Measurements from ENCODE around the gene HAPLN3.

Gene HAPLN3

GRCh38 chr15:88891540-88892254, 3.6 kb downstream of the HAPLN3 start:
- DNase-seq = no peak

GRCh38 chr15:88890495-88890894, 4.8 kb downstream of the HAPLN3 start:
- DNase-seq = no peak

- no peak for DNase-seq
These were observed 6.6 kb downstream of the HAPLN3 start for GRCh38 chr15:88888719-88889118.

DNA sequence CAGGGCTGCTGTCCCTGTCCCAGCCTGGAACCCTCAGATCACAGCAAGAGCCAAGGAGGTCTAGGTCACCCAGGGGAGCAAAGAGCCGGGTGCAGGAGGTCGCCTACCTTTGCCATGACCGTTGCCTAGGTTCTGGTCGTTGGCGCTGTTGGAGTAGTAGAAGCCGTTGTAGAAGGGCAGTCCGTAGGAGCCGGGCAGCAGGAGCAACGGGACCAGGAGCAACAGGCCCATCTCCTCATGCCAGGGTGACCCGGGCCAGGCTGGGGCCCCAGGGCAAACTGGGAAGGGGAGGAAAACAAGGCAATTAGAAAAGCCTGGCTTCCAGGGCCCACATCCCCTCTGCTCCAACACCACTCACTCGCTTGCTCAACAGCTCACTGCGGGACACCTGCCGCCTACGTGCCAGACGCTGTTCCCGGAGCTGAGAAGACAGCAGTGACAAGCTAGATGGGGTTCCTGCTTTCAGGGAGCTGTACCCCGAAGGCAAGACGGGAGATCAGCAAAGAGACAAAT, 8.2 kb downstream of the HAPLN3 start:
- DNase-seq = no peak

- DNase-seq = no peak
These were observed 12.6 kb downstream of the HAPLN3 start for GRCh38 chr15:88882785-88883184.

- no peak for DNase-seq
These were observed 13.6 kb downstream of the HAPLN3 start for GRCh38 chr15:88881775-88882174.

DNA sequence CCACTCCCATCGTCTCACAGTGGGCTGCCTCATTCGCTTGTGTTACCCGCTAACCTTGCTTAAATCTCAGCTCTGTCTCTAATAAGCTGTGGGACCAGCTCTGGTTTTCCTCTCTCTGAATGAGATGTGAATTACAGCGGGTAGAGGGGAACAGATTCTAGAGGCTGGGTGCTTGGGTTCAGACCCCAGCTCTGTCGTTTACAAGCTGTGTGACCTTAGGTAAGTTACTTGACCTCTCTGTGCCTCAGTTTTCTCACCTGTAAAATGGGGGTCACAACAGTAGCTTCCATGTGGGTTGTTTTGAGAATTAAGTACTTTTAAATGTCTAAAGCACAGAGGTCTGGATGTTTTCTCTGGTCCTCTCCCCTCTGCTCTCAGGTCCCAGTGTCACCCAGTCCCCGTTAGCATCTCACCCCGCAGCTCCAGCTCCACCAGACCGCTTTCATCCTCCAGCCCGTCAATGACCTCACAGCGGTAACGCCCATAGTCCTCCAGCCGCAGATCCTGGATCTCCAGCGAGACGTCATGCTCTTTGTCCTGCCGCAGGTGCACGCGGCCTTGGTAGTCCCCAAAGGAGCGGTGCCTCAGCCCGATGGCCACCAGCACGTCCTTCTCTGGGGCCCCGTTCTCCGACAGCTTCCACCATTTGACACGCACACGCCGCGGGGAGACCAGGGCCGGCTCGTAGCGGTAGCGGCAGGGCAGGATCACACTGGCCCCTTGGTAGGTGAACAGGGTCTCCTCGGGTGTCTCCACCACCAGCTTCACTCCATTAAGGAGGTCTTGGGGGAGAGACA, 14.2 kb downstream of the HAPLN3 start:
- DNase-seq = no peak

DNA sequence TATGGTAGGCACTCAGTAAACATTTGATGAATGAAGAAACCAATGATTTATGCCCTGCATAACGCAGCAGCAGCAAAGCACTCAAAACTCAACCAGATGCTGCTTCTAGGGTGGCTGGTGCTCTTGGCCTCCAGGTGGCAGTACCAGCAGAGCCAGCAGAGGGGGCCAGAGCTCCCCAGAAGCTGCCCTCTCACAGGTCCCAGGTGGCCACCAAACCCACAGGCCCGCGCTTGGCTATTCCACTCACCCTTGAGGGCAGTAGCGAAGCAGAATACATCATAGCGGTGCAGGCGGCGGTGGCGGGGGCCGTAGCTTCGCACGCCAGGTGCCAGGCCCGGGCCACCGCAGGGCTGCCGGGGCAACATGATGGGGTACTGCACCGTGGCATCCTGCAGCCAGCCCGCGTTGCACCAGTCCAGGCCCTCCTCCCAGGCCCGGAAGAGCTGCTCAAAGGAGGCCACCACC, 16.6 kb downstream of the HAPLN3 start:
- DNase-seq = peak; percentile 40

DNA sequence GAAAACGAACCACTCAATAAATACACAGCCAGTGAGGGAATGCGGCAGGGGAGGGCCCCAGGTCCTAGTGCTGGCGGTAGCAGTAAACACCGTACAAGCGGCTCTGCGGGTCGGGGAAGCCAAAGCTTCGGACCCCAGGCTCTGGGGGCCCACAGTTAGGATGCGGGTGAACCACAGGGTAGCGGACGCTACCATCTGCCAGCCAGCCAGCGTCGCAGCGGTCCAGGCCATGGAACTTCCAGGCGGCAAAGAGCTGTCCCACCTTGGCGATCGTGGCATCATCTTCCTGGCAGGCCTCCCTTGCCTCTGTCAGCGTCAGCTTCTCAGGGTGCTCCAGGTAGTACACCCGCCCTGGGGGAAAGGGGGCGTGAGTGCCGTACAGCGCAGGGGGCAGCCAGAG, 17.4 kb downstream of the HAPLN3 start:
- DNase-seq = no peak

GRCh38 chr15:88877415-88877814, 17.9 kb downstream of the HAPLN3 start:
- DNase-seq = no peak

- DNase-seq = no peak
These were observed 18.8 kb downstream of the HAPLN3 start for GRCh38 chr15:88876573-88876972.

DNA sequence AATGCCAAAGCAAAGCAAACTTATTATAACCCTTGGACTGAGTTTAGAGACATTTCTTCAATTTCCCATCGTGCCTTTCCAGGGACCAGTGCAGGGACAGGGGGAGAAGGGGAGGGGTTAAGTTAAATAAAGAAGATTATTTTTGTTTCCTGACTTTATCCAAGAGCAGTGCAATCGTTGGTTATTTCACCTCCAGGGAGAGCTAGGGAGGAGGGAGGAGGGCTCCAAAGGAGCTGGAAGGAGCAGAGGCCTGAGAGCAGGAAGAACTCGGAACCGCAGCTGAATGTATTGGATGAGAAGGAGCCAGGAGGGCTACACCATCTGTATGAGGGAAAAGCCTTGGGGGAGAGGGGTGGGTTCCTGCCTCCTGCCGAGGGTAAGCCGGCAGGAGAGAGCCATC, 20.7 kb downstream of the HAPLN3 start:
- no peak for DNase-seq

- DNase-seq = no peak
These were observed 21.1 kb downstream of the HAPLN3 start for GRCh38 chr15:88874275-88874674.

- no peak for DNase-seq
These were observed 21.6 kb downstream of the HAPLN3 start for GRCh38 chr15:88873786-88874185.

GRCh38 chr15:88872706-88873105, 22.6 kb downstream of the HAPLN3 start:
- DNase-seq = no peak

GRCh38 chr15:88872106-88872505, 23.2 kb downstream of the HAPLN3 start:
- DNase-seq = no peak

DNA sequence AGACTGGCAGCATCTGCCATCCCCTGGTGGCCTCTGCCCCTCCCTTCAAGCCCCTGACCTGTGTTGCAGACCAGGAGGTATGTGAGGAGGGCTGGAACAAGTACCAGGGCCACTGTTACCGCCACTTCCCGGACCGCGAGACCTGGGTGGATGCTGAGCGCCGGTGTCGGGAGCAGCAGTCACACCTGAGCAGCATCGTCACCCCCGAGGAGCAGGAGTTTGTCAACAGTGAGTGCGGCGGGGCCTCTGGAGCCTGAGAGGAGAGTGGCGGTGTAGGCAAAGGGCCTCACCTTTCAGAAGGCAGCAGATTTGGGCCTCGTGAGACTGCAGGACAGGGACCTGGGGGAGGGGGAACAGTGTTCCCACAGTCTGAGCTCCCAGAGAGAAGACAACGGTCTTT, 24.0 kb downstream of the HAPLN3 start:
- DNase-seq = no peak

DNA sequence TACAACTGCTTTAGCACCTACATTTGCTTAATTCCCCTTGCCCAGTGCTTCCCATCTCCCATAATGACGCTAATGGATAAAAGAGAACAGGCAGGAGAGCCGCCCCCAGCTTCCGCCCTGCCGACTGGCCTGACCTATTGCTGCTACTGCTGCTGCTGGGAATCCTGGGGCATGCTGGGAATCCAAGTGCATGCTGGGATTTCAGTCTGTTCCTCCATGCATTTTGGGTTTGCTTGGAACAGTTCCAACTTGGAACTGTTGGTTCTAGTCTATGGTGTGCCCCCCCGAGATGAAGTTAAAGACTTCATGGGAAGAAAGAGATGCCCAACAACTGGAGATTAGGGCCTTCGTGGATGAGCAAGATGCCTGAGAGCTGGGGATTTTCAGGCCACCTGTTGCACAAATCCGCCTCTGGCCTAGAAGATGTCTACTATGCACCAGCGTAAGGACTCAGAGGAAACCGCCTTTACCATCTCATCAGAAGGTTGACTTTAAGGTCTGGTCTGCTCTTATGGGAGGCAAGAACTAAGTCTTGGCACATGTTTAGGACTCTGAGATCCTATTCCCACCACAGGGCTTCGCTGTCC, 29.0 kb downstream of the HAPLN3 start:
- DNase-seq = no peak

DNA sequence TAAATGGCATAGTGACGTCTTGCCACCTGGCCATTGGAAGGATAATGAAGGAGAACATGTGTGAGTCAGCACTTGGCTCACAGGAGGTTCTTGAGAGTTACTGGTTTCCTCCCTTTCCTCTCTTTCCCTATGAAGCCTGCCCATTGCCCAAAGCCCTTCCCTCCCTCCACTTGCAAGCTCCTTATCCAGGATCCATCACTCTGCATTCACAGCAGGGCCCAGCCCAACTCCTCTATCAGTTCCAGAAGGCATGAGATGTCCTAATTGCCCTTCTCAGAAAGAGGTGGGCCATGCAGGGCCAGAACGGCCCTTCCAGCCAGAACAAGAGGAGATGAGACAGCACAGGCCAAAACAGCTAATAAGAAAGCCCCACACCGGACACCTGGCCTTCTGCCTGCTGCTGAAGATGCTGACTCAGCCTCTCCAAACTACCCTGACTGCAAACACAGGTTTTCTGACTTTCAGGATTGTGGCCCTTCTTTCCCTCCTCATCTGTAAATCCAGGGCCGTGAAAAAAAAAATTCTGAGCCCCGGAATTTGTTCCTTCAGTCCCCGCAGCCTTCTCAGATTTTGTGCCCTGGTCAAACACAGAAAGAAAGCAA, 29.7 kb downstream of the HAPLN3 start:
- no peak for DNase-seq

GRCh38 chr15:88864861-88865497, 30.4 kb downstream of the HAPLN3 start:
- no peak for DNase-seq

- DNase-seq = no peak
These were observed 31.9 kb downstream of the HAPLN3 start for GRCh38 chr15:88863412-88863811.

GRCh38 chr15:88860212-88860611, 35.1 kb downstream of the HAPLN3 start:
- DNase-seq = no peak

DNA sequence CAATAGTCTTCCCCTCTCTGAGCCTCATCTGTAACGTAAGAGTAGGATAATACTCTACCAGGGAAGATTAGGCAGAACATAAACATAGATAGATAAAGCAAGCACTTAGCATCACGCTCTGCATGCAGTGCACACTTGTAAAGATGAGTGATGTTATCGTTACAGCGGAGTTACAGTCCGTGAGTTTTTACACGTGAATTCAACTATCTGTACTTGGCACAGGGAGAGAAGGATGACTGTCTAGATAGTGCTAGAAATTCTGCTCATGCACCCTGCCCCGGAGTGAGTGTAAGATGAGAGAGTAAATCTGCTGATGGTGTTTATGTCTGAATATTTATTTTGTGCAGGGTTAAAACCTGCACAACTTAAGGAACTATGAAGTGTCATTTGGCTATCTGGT, 35.8 kb downstream of the HAPLN3 start:
- DNase-seq = no peak
